HCT116 (cell line): ENCODE measurements around the gene TAF1L. TPM values are rescaled to one million over a fixed set of nuclear protein-coding genes. Genes with fewer than 3 reads are reported as not detected.
A peak's percentile ranks its signal among the peaks of the same experiment; 100 is the strongest.

ENCODE experiments used
- ATAC-seq: fragments of 200-7000 bp; cut with Tn5 transposase; 2 replicates; pipeline ENCODE4 v1.9.1; 2020; ENCODE audit warnings: mild to moderate bottlenecking, moderate library complexity
- BruUV-seq: library from RNA; stranded (reverse); fragments of 400-500 nt; replicated peaks from 2 replicates; lab custom pipeline; 2021; lab: Mats Ljungman, UMichigan
- CTCF ChIA-PET: fragments of 300-600 bp; sonication (Branson Sonifier 250); formaldehyde crosslinking; loops from one replicate; lab custom pipeline; 2021; ENCODE audit warnings: antibody characterized with exemption; lab: Charles Lee
- POLR2A ChIA-PET: fragments of 300-600, 350-600 bp; sonication (Branson Sonifier 250); formaldehyde crosslinking; loops from one replicate; lab custom pipeline; 2021; ENCODE audit warnings: antibody characterized with exemption; lab: Charles Lee
- RAD21 ChIA-PET, 2 experiments: fragments of 300-600 bp; sonication (Branson Sonifier 250); formaldehyde crosslinking; loops; one replicate each; lab custom pipeline; 2023; ENCODE audit warnings: low total read pairs in 2 of 2; ENCODE audit not compliant: uncharacterized antibody in 2 of 2, unreplicated experiment in 2 of 2, low non-redundant PET in 1 of 2; lab: Charles Lee
- DNase-seq: peaks from one replicate; pipeline ENCODE4 v3.0.0-alpha.2; 2010; ENCODE audit warnings: low read depth, low spot score
- H2AFZ ChIP-seq: fragments of 200-600 bp; shearing (Covaris generic), sonication (generic); 2 replicates; pipeline ENCODE4 v1.6.1; 2017; ENCODE audit warnings: low read depth, mixed run types, mixed read lengths, antibody characterized with exemption, low read length; ENCODE audit not compliant: poor library complexity, severe bottlenecking
- H3K27ac ChIP-seq: 2 replicates; pipeline ENCODE4 v1.5.1; 2012; ENCODE audit warnings: low read depth, low read length
- H3K27me3 ChIP-seq: fragments of 200-600 bp; sonication (generic); 2 replicates; pipeline ENCODE4 v1.6.1; 2016; ENCODE audit warnings: mixed run types, low read length, mixed read lengths; ENCODE audit not compliant: insufficient read depth
- H3K36me3 ChIP-seq, 2 experiments: fragments of 200-500 bp in 1 of 2; fragments of 200-600 bp in 1 of 2; sonication (Bioruptor generic) in 1 of 2; sonication (generic) in 1 of 2; 2 replicates each; pipeline versions ENCODE4 v1.5.1 to v1.6.1; 2014 to 2016; ENCODE audit warnings: low read length in 2 of 2, inconsistent platforms in 1 of 2, mixed read lengths in 1 of 2, mixed run types in 1 of 2; ENCODE audit not compliant: insufficient read depth in 2 of 2, control insufficient read depth in 1 of 2
- H3K4me1 ChIP-seq, 2 experiments: fragments of 200-600 bp in 1 of 2; sonication (generic) in 1 of 2; 2 replicates each; pipeline versions ENCODE4 v1.5.1 to v1.6.1; 2012 to 2017; ENCODE audit warnings: low read length in 2 of 2, inconsistent platforms in 1 of 2, mild to moderate bottlenecking in 1 of 2, mixed read lengths in 1 of 2, mixed run types in 1 of 2, moderate library complexity in 1 of 2; ENCODE audit not compliant: insufficient read depth in 2 of 2, control insufficient read depth in 1 of 2
- H3K4me2 ChIP-seq: fragments of 200-600 bp; sonication (generic); 2 replicates; pipeline ENCODE4 v1.6.1; 2017; ENCODE audit warnings: mixed run types, low read length, mixed read lengths
- H3K4me3 ChIP-seq, 2 experiments: fragments of 200-600 bp in 1 of 2; sonication (generic) in 1 of 2; replicated peaks in 1 of 2; 2 replicates each; pipeline ENCODE4 v1.5.1; 2011 to 2016; ENCODE audit warnings: low read length in 2 of 2, control low read depth in 1 of 2, low read depth in 1 of 2, mild to moderate bottlenecking in 1 of 2, mixed read lengths in 1 of 2, mixed run types in 1 of 2
- H3K79me2 ChIP-seq: fragments of 200-600 bp; sonication (generic); 2 replicates; pipeline ENCODE4 v1.6.1; 2017; ENCODE audit warnings: mild to moderate bottlenecking, mixed run types, low read length, moderate library complexity, mixed read lengths; ENCODE audit not compliant: insufficient read depth
- H3K9ac ChIP-seq: fragments of 200-600 bp; sonication (generic); 2 replicates; pipeline ENCODE4 v1.6.1; 2016; ENCODE audit warnings: low read length, mixed read lengths
- H3K9me2 ChIP-seq: fragments of 200-600 bp; sonication (generic), shearing (Covaris generic); 2 replicates; pipeline ENCODE4 v1.6.1; 2017; ENCODE audit warnings: mixed run types, mild to moderate bottlenecking, moderate library complexity; ENCODE audit not compliant: insufficient read depth
- H3K9me3 ChIP-seq, 2 experiments: fragments of 200-500 bp in 1 of 2; fragments of 200-600 bp in 1 of 2; sonication (Bioruptor generic) in 1 of 2; sonication (generic) in 1 of 2; 2 replicates each; pipeline ENCODE4 v1.6.1; 2014 to 2017; ENCODE audit warnings: low read length in 2 of 2, mixed read lengths in 2 of 2, inconsistent platforms in 1 of 2, low read depth in 1 of 2, mild to moderate bottlenecking in 1 of 2, mixed run types in 1 of 2, moderate library complexity in 1 of 2; ENCODE audit not compliant: control insufficient read depth in 1 of 2, insufficient read depth in 1 of 2
- H4K20me1 ChIP-seq: fragments of 200-600 bp; sonication (generic), shearing (Covaris generic); 2 replicates; pipeline ENCODE4 v1.6.1; 2017; ENCODE audit warnings: mixed run types, mild to moderate bottlenecking, moderate library complexity; ENCODE audit not compliant: insufficient read depth
- CTCF ChIP-seq, 3 experiments: fragments of 200-600 bp in 1 of 3; sonication (generic) in 1 of 3; IDR thresholded peaks in 2 of 3; conservative IDR thresholded peaks in 1 of 3; 2 replicates each; pipeline ENCODE4 v1.5.1; 2012 to 2017; ENCODE audit warnings: low read depth in 2 of 3, low read length in 2 of 3, antibody characterized with exemption in 1 of 3, borderline replicate concordance in 1 of 3, control low read depth in 1 of 3, mild to moderate bottlenecking in 1 of 3, mixed read lengths in 1 of 3, mixed run types in 1 of 3, moderate library complexity in 1 of 3; ENCODE audit not compliant: insufficient read depth in 1 of 3
- EGR1 ChIP-seq: IDR thresholded peaks from 2 replicates; pipeline ENCODE4 v1.6.1; 2012; ENCODE audit warnings: low read depth
- EZH2phosphoT487 ChIP-seq: fragments of 200-600 bp; IDR thresholded peaks from 2 replicates; pipeline ENCODE4 v1.6.1; 2018; ENCODE audit warnings: antibody characterized with exemption, borderline replicate concordance
- POLR2A ChIP-seq: IDR thresholded peaks from 2 replicates; pipeline ENCODE4 v1.7.0; 2011; ENCODE audit warnings: borderline replicate concordance; ENCODE audit not compliant: insufficient read depth, insufficient read length; ENCODE audit errors: extremely low read depth
- RAD21 ChIP-seq: IDR thresholded peaks from 2 replicates; pipeline ENCODE4 v1.6.1; 2012; ENCODE audit warnings: low read depth, mild to moderate bottlenecking
- YY1 ChIP-seq: IDR thresholded peaks from 2 replicates; pipeline ENCODE4 v1.6.1; 2011; ENCODE audit warnings: low read length, low read depth, moderate library complexity, mild to moderate bottlenecking; ENCODE audit not compliant: insufficient replicate concordance; ENCODE audit errors: extremely low read depth
- intact Hi-C: fragments of 100-400 bp; cut with micrococcal nuclease; formaldehyde crosslinking; loops from 2 replicates; pipeline ENCODE4 v1.10.0; 2022
- total RNA-seq: library from RNA; stranded (reverse); gene quantifications from one replicate; pipeline ENCODE4 v1.2.1, GENCODE V29; 2021; ENCODE audit not compliant: unreplicated experiment

The TAF1L gene
- total RNA-seq, 1 experiment from 2014 or later = not detected

GRCh38 chr9:32579706-32580331 is 55.6 kb downstream of the TAF1L start:
- ChIA-PET RAD21 (interaction anchor here (3.4 to 4.0 kb wide), 2 partner anchors 201 kb away, joined by 33 to 38 read pairs; no protein-coding TSS in a partner anchor), CTCF (interaction anchor here (0.7 to 13.3 kb wide), 15 partner anchors 9 to 445 kb away, joined by 3 to 553 read pairs (median 5); partner anchors contain the start of genes ACO1, DNAJA1 and RIGI), POLR2A (interaction anchor here (1.1 to 3.7 kb wide), 2 partner anchors 195 to 200 kb away, joined by 10 to 24 read pairs; partner anchors contain the start of gene ACO1)
- Histone ChIP-seq H3K27ac (no peak overlapping the region), H3K4me1 (no peaks in the 10 kb centered on the region), H3K9ac (no peak overlapping the region), H3K4me2 (no peak overlapping the region), H3K79me2 (no peaks in the 10 kb centered on the region), H2AFZ (peak overlapping the region; percentile 81), H4K20me1 (no peaks in the 10 kb centered on the region), H3K4me3 (no peak overlapping the region), H3K36me3 (no peaks in the 10 kb centered on the region), H3K27me3 (no peaks in the 10 kb centered on the region), H3K9me3 (no peaks in the 10 kb centered on the region), H3K9me2 (no peaks in the 10 kb centered on the region)
- no TSS peak for BruUV-seq
- peak; percentile 83 for TF ChIP-seq RAD21
- no peak for TF ChIP-seq EZH2phosphoT487
- TF ChIP-seq POLR2A = no peak
- TF ChIP-seq YY1 = peak; percentile 33
- peak; percentile 85 to 94 (median 91) for TF ChIP-seq CTCF (IDR thresholded peaks at IDR 0.05 in 2 of 3, conservative IDR thresholded peaks at IDR 0.05 in 1 of 3; ENCODE audit: borderline replicate concordance in 1 of 3, insufficient read depth in 1 of 3, low read depth in 2 of 3, low read length in 2 of 3)
- TF ChIP-seq EGR1 = no peak
- ATAC-seq (peak; percentile 49; the same call in 1 of the 2 replicates), DNase-seq (peak; percentile 48)
- intact Hi-C loops = loop anchor here (1.0 to 10.0 kb wide), 4 partner anchors 123 to 645 kb away; no protein-coding TSS in a partner anchor

Other genes starting within 250 kb of the TAF1L start
- gene RIGI, start 109.5 kb downstream of the TAF1L start, total RNA-seq = 5.5 TPM
- 8.1 TPM for gene SMIM27, start 83.3 kb downstream of the TAF1L start, total RNA-seq
- gene TOPORS, start 83.1 kb downstream of the TAF1L start, total RNA-seq = 12.7 TPM
- gene NDUFB6, start 62.5 kb downstream of the TAF1L start, total RNA-seq = 68.9 TPM
- gene TMEM215, start 147.9 kb upstream of the TAF1L start, total RNA-seq = not detected